Activated CD8-positive, alpha-beta T cell treated with anti-CD3 and anti-CD28 coated beads for 36 hours (primary cell): ENCODE results near the gene RNF10. TPM values are rescaled to one million over a fixed set of nuclear protein-coding genes. Genes with fewer than 3 reads are reported as not detected.
A peak's percentile ranks its signal among the peaks of the same experiment; 100 is the strongest.

Source experiments
- ATAC-seq: fragments of 200-7000 bp; cut with Tn5 transposase; one replicate; pipeline ENCODE4 v1.10.0; 2021; ENCODE audit warnings: mild to moderate bottlenecking, moderate library complexity
- CTCF ChIA-PET: fragments of 350-600 bp; sonication (Branson Sonifier 250); formaldehyde crosslinking; loops from one replicate; lab custom pipeline; 2021; ENCODE audit warnings: antibody characterized with exemption; lab: Charles Lee
- POLR2A ChIA-PET: fragments of 350-600 bp; sonication (Branson Sonifier 250); formaldehyde crosslinking; loops from one replicate; lab custom pipeline; 2021; ENCODE audit warnings: antibody characterized with exemption; lab: Charles Lee
- DNase-seq: peaks from one replicate; pipeline ENCODE4 v3.0.0-alpha.2; 2020
- H3K27ac Mint-ChIP-seq: one replicate; pipeline ENCODE4 v1.8.0; 2021; ENCODE audit warnings: mild to moderate bottlenecking, mixed read lengths
- H3K27me3 Mint-ChIP-seq: one replicate; pipeline ENCODE4 v1.8.0; 2021; ENCODE audit warnings: mixed read lengths
- H3K36me3 Mint-ChIP-seq: one replicate; pipeline ENCODE4 v1.8.0; 2021; ENCODE audit warnings: low read depth, mixed read lengths
- H3K4me1 Mint-ChIP-seq: one replicate; pipeline ENCODE4 v1.8.0; 2021; ENCODE audit warnings: low read depth, mixed read lengths
- H3K4me3 Mint-ChIP-seq: one replicate; pipeline ENCODE4 v1.8.0; 2021; ENCODE audit warnings: mild to moderate bottlenecking, moderate library complexity, mixed read lengths
- H3K9me3 Mint-ChIP-seq: one replicate; pipeline ENCODE4 v1.8.0; 2021; ENCODE audit warnings: mixed read lengths
- intact Hi-C: fragments of 100-400 bp; cut with micrococcal nuclease; formaldehyde crosslinking; loops from one replicate; pipeline ENCODE4 v1.10.0; 2022
- total RNA-seq, 2 experiments: library from RNA; stranded (reverse); gene quantifications; one replicate each; pipeline ENCODE4 v1.2.3, GENCODE V29; 2021
- TF ChIP-seq, protein P1 (sequence below): fragments of 200-600 bp; IDR thresholded peaks from one replicate; pipeline ENCODE4 v1.8.0; 2022; ENCODE audit warnings: antibody characterized with exemption, mild to moderate bottlenecking

The RNF10 gene
- total RNA-seq, 2 experiments from 2014 or later = 155 to 159 TPM

DNA sequence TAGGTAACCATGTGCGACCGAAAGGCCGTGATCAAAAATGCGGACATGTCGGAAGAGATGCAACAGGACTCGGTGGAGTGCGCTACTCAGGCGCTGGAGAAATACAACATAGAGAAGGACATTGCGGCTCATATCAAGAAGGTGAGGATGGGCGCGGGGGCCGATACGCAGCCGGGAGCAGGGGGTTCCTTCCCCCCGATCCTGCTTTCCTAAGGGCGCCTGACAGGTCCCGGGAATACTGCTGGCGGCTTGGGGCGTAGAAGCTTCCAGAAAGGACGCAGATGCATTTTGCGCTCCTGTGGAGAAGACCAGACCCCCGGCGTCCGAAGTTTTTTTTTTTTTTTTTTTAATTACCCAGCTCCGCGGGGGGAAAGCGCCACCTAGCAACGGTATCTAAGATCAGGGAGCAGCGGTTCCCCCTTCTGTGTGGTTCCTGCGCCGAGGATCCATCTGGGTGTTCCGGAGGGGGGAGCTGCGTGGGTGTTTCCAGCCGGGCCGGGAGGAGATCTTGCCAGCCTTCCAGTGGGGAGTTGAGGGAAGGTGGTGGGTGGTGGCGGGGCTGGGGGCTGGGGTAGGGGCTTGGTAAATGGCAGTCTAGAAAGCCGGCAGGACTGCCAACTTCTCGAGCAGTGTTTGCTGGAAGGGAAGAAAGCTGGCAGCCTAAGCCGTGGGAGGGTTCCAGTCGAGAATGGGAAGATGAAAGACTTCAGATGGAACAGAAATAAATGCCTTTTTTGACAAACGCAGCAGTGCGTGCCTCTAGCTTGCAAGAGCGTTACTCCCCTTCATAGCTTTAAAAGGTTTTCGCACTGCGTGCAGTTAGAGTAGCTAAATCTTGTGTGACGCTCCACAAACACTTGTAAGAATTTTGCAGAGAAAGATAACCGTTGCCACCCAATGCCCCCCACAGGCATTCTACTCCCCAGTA is 37.5 kb upstream of the RNF10 start:
- ATAC-seq (peak; percentile 20), DNase-seq (peak; percentile 61)
- ChIA-PET CTCF (interaction anchor here (0.6 to 3.5 kb wide), 14 partner anchors 12 to 554 kb away, joined by 3 to 25 read pairs (median 4); partner anchors contain the start of genes COQ5 and SRSF9), POLR2A (interaction anchor here (0.6 to 2.4 kb wide), 18 partner anchors 8 to 295 kb away, joined by 3 to 8 read pairs (median 4); partner anchors contain the start of genes RNU4-2, RPLP0 and SRSF9)
- Mint-ChIP-seq H3K36me3 (peaks cover 27% of the 10 kb centered on the region), H3K4me1 (peaks cover 25% of the 10 kb centered on the region), H3K27ac (peak overlapping the region; percentile 84), H3K4me3 (peak overlapping the region; percentile 91), H3K9me3 (no peaks in the 10 kb centered on the region), H3K27me3 (no peaks in the 10 kb centered on the region)
- intact Hi-C loops = no loop called here
- TF ChIP-seq, protein P1, sequence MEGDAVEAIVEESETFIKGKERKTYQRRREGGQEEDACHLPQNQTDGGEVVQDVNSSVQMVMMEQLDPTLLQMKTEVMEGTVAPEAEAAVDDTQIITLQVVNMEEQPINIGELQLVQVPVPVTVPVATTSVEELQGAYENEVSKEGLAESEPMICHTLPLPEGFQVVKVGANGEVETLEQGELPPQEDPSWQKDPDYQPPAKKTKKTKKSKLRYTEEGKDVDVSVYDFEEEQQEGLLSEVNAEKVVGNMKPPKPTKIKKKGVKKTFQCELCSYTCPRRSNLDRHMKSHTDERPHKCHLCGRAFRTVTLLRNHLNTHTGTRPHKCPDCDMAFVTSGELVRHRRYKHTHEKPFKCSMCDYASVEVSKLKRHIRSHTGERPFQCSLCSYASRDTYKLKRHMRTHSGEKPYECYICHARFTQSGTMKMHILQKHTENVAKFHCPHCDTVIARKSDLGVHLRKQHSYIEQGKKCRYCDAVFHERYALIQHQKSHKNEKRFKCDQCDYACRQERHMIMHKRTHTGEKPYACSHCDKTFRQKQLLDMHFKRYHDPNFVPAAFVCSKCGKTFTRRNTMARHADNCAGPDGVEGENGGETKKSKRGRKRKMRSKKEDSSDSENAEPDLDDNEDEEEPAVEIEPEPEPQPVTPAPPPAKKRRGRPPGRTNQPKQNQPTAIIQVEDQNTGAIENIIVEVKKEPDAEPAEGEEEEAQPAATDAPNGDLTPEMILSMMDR = no peak

DNA sequence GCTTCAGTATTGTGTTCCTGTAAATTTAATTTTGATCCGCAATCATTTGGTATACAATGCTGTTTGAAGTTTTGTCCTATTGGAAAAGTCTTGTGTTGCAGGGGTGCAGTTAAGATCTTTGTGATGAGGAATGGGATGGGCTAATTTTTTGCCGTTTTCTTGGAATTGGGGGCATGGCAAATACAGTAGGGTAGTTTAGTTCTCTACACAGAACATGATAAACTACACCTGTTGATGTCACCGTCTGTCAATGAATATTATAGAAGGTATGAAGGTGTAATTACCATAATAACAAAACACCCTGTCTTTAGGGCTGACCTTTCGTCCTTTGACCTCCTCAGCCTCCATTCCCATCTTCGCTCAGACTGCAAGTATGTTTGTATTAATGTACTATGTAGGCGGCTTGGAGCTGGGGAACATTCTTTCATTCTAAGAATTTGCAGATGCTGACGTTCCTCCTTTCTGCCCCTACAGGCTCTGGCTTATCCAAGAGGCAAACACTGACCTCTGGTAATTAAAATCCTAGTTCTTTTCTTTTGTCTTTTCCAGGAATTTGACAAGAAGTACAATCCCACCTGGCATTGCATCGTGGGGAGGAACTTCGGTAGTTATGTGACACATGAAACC is 36.5 kb upstream of the RNF10 start:
- no peak for ATAC-seq
- TF ChIP-seq, protein P1 = no peak
- intact Hi-C loops = no loop called here
- H3K27ac Mint-ChIP-seq = peak overlapping the region; percentile 84
- peaks cover 27% of the 10 kb centered on the region for H3K36me3 Mint-ChIP-seq
- ChIA-PET CTCF (interaction anchor here (0.6 to 3.5 kb wide), 5 partner anchors 11 to 57 kb away, joined by 3 to 25 read pairs (median 5); partner anchors contain the start of gene SRSF9), POLR2A (interaction anchor here (0.6 to 1.7 kb wide), 8 partner anchors 12 to 137 kb away, joined by 3 to 7 read pairs (median 4); partner anchors contain the start of gene SRSF9)
- H3K9me3 Mint-ChIP-seq = no peaks in the 10 kb centered on the region
- DNase-seq = no peak
- peak overlapping the region; percentile 91 for H3K4me3 Mint-ChIP-seq
- peaks cover 25% of the 10 kb centered on the region for H3K4me1 Mint-ChIP-seq
- no peaks in the 10 kb centered on the region for H3K27me3 Mint-ChIP-seq

DNA sequence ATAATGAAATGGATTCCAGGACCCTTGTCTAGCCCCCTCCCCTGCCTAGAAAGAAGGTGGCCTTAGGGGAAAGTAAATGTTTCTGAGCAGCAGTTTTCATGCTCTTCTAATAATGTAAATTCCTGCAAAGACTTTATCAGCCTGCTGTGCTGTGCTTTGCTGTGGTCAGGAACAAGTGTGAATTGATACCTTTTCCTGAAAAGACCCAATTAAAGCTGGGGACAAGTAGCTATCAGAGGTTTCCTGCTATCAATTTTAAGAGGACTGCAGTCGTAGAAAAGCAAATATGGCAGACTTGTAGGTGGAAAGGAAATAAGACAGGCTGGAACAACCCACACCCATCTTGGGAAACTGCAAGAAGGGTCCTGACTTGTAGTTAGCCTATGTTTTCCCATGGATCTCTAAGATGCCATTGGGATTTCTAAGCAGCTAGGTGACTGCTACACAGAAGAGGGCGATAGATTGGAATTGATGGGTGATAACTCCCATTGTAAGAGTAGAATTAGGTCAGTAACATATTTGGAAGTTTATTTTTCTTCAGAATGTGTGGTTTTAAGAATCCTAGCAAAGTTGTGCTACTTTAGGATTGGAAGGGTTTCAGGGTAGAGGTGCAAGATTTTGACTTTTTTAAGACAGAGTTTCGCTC is 35.2 kb upstream of the RNF10 start:
- ChIA-PET CTCF (interaction anchor here (1.0 to 1.4 kb wide), 3 partner anchors 26 to 41 kb away, joined by 3 to 4 read pairs (median 3); no protein-coding TSS in a partner anchor), POLR2A (no interaction called here)
- DNase-seq = no peak
- Mint-ChIP-seq H3K27ac (no peak overlapping the region), H3K4me3 (no peak overlapping the region), H3K36me3 (peaks cover 34% of the 10 kb centered on the region), H3K27me3 (no peaks in the 10 kb centered on the region), H3K4me1 (peaks cover 25% of the 10 kb centered on the region), H3K9me3 (no peaks in the 10 kb centered on the region)
- TF ChIP-seq, protein P1 = no peak
- intact Hi-C loops = no loop called here
- no peak for ATAC-seq

DNA sequence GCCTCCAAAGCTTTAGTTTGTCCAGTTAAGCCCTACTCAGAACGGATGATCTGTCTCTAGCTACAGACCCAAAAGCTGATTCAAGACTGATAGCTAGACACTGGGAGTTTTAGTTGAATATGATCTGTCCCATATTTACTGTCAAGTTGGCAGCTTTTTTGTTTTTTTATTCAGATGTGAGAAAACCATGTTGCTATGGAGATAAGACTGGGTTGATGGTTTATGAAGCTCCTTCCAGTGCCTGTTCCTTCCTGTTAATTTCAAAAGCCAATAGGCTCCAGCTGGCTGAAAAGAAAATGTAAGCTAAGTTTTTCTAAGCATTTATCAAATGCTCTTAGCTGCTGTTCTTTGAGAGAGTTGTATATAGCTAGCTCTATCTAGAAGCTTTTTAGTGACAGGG is 33.6 kb upstream of the RNF10 start:
- TF ChIP-seq, protein P1 = no peak
- ChIA-PET POLR2A (interaction anchor here (1.1 kb wide), 1 partner anchor 31 kb away, joined by 5 read pairs; the partner anchor contains the start of gene SRSF9), CTCF (interaction anchor here (0.9 to 1.4 kb wide), 2 partner anchors 10 to 43 kb away, joined by 3 to 4 read pairs; no protein-coding TSS in a partner anchor)
- peaks cover 18% of the 10 kb centered on the region for H3K4me1 Mint-ChIP-seq
- intact Hi-C loops = no loop called here
- peaks cover 35% of the 10 kb centered on the region for H3K36me3 Mint-ChIP-seq
- DNase-seq (no peak), ATAC-seq (no peak)
- H3K27ac Mint-ChIP-seq = no peak overlapping the region
- H3K27me3 Mint-ChIP-seq = no peaks in the 10 kb centered on the region
- H3K9me3 Mint-ChIP-seq = no peaks in the 10 kb centered on the region
- no peak overlapping the region for H3K4me3 Mint-ChIP-seq
